Dedifferentiated amniotic fluid mesenchymal stem cell (primary cell): ENCODE measurements around the gene SLC16A2.
A peak's percentile ranks its signal among the peaks of the same experiment; 100 is the strongest.
"Not testable (repeated sequence)": the region's sequence is repeated elsewhere in the genome, so short reads cannot be mapped to it uniquely, and the experiment has no call there.

Experiments used
- DNase-seq: peaks from one replicate; pipeline ENCODE4 v3.0.0-alpha.2; 2016; ENCODE audit errors: extremely low spot score

Gene SLC16A2

DNA sequence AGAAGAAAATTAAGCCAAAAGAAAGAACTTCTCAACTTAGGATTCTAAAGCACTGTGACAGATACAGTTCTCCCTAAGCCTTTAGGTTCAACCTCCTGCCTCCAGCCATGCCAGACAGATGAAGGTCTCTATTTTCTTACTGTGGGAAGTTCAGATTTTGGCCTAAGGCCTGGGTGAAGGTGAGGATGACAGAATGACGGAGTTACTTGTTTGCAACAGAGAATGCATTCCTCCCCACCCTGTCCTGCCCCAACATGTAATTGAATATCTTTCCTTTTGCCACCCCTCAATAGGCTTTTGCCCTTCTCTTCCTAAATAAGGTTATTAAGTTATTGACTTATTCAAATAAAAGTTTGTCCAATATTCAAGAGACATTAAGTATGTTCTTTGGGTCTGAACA, 25.6 kb downstream of the SLC16A2 start:
- no peak for DNase-seq

GRCh38 chrX:74448669-74449068, 27.4 kb downstream of the SLC16A2 start:
- DNase-seq: no peak

DNA sequence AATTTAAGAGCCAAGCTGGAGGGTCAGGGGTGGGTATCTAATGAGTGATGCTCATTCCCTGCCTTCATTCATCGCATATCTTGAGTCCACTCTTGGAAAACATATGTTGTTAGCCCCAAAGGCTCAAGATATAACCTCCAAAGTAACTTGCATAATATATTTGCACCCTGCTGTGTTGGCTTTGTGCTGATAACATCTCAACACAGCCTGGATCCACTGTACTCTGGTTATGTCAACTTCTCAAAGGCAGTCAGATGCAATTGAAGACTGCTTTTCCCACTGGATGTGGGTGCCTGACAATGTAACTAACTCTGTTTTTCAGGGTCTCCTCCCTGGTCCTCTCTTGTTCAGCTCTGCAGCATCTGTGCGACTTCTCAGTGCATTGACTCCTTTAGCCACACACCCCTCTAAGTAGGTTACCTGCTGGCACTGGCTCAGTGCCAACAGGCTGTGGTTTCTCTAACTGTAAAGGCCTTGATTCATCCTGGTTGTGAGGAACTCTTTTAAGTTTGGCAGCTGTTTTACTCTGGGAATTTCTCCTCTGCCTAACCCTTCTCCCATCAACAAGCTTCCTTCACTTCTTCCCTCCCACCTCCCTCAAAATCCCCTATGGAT, 28.1 kb downstream of the SLC16A2 start:
- DNase-seq: no peak

DNA sequence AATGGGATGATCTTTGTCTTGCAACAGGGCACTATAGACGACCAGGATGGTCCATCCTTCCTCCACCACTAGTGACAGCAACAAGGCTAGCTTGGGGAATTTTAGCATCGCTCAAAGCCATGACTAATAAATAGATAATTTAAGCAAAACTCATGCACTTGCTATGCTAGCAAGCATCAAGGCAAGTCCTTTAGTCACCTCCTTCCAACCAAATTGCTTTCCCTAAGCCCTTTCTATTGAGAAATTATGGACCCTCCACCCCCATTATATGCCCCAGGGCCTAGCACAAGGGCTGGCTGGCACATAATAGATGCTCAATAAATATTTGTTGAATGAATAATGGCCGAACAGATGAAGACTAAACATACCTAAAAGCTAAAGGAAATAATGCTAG, 28.6 kb downstream of the SLC16A2 start:
- DNase-seq: no peak

DNA sequence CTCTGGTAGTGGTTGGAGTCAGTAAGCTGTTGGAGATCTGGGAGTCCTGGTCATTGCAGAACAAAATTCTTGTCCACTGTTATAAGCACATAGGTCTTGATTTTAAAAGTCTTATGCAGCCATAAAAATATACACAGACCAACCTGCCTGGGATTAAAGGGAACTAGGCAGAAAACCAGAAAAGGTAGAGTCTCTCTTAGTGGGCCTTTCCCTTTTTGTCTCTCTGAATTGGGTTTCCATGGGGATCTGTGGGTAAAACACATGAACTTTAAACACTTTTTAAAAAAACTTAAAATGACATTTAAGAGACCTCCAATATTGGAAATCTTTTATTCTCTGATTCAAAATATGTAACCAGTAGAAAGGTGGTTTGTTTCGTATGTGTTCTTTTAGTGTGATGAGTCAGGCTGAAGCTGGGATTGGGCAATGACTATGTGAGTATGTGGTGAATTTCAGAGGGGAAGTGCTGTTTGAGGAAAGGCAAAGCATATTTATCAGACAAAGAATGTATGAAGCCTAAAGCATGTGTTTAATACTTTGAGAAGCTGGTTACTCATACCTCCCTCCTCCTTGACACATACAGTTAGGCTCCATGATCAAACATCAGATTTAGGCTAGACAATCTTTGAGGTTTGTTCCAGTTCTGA, 29.6 kb downstream of the SLC16A2 start:
- DNase-seq: peak; percentile 69

DNA sequence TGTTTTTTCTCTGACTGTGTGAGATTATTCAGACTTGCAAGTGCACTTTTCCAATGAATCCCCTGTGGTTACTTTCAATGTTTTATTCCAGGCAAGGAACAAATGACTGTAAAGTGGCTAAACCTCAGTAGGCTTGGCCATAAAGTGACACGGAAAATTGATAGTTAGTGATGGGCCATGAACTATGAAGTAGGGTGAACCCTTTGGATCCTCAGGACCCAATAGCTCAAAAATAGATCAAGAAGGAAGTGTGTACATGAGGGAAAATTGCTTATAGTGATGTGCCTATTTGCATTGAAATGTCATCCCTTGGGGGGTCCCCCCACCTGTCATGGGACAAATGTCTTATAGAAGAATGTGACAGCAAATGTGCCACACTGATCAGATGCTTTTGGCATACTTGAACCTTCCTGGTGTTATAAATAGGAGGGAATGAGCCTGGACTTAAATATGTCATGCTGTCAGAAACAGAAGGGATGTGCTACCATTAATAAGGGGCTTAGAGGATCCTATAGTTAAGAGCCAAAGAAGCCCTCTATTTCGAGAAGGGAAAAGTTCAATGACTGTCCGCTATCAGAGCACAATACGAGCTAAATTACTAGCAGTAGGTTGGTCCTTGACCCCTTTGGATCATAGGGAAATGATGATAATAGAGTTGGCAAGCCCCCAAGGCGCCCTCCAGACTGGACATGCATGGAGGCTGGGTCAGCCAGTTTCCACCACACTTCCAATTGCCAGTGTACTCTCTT, 30.3 kb downstream of the SLC16A2 start:
- no peak for DNase-seq

- no peak for DNase-seq
Observed at GRCh38 chrX:74452199-74452481, 30.8 kb downstream of the SLC16A2 start.

DNA sequence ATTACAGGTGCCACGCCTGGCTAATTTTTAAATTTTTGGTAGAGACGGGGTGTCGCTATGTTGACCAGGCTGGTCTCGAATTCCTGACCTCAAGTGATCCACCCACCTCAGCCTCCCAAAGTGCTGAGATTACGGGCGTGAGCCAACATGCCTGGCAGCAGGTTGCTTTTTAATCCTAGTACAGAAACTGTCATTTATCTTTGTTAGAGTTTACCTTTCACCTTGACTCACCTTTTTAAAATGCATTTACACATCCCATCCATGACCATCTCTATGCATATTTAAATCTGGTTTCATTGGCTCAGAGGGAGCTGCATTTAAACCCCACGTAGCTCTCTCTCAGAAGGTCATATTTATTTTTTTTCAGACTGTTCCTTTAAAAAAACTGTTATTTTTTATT, 31.9 kb downstream of the SLC16A2 start:
- DNase-seq: no peak

DNA sequence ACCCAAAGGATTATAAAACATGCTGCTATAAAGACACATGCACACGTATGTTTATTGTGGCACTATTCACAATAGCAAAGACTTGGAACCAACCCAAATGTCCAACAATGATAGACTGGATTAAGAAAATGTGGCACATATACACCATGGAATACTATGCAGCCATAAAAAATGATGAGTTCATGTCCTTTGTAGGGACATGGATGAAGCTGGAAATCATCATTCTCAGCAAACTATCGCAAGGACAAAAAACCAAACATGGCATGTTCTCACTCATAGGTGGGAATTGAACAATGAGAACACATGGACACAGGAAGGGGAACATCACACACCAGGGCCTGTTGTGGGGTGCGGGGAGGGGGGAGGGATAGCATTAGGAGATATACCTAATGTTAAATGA, 32.9 kb downstream of the SLC16A2 start:
- not testable (repeated sequence) for DNase-seq

DNA sequence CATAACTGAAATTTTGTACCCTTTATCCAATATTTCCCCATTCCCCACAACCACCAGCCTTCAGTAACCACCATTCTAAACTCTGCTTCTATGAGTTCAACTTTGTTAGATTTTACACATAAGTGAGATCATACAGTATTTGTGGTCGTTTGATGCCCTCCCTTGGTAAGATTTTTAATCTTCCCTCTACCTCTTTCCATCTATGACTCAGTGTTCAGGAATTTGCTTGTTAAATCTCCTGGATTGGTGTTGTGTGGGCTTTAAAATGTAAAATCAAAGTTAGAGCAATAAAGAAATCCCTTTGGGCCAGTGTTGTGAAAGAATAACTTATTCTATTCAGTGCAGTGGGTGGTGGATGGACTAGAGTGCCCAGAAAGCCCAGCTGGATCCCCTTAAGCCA, 37.4 kb downstream of the SLC16A2 start:
- DNase-seq: peak; percentile 32

GRCh38 chrX:74461384-74461783, 40.1 kb downstream of the SLC16A2 start:
- DNase-seq: no peak

DNA sequence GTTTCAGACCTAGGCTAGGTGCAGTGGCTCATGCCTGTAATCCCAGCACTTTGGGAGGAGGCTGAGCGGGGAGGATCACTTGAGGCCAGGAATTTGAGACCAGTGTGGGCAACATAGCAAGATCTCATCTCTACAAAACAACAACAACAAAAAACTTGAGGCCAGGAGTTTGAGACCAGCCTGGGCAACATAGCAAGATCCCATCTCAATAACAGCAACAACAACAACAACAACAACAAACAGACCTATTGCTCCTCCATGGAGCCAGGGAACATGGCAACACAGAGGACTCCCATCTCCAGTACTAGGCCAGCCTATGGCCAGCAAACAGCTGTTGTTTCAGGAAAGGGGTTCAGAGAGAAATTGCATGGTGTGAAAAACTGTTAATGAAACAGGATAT, 43.4 kb downstream of the SLC16A2 start:
- no peak for DNase-seq

DNA sequence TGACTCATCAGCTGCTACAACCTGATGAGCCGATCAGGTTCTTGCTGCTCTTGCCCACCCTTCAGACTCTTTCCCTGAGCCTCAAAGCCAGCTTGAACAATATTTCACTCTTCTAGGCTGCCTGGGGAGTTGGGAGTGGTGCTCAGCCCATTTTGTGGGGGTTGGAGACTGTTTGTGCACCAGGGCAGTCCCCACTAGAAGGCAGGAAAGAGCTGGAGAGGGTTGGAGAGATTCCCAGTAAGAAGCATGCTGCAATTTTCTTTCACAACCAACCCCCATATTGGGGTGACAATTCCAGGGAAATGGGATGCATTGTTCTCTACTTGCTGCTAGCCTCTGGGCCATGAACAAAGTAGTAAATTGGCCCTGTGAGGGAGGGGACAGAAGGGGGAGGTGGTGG, 44.1 kb downstream of the SLC16A2 start:
- no peak for DNase-seq

DNA sequence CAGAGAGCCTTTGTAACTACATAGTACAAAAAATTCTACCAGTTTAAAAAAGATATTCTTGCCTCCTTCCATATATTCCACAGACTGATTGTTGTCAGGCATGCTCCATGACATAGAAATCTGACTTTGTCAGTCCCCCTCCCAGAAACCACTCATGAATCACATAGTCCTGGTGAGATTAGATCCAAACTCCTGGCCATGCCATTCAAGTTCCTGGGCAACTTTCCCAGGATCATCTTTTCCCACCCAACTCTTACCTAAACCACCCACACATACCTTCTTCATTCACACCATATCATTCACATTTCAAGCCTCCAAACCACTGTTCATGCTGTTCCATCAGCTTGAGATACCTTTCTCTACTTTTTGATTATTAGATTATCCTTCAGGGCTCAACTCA, 46.4 kb downstream of the SLC16A2 start:
- no peak for DNase-seq

DNA sequence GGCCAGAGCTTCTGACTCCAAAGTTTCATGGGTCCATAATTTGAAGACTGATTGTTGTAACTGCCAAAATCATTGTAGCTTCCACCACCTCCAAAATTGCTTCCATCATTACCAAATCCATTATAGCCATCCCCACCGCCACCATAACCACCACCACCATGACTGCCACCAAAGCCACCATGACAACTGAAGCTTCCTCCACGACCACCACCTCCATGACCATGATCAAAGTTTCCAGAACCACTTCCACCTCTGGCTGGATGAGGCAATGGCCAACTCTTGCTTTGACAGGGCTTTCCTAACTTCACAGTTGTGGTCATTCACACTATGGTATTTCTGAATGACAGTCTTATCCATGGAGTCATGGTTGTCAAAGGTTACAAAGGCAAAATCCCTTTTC, 51.8 kb downstream of the SLC16A2 start:
- DNase-seq: not testable (repeated sequence)

DNA sequence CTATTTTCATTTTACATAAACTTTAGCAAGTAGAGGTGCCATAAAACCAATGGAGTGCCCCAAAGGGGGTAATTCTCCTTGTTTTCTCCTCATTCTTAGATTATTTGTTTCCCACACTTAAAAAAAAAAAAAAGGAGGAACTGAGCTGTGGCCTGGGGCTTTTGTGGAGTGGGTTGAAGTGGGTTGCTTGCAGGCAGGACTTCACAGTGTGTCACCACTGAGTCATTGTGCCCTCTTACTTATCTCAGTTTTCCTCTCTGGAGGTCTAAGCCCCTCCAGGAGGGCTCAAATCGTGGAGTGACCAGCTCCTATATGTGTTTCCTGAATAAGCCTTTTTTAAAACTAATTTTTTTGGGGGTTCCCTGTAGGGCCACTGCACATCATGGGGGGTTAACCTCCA, 69.0 kb downstream of the SLC16A2 start:
- no peak for DNase-seq

GRCh38 chrX:74492720-74493201, 71.5 kb downstream of the SLC16A2 start:
- DNase-seq: no peak

DNA sequence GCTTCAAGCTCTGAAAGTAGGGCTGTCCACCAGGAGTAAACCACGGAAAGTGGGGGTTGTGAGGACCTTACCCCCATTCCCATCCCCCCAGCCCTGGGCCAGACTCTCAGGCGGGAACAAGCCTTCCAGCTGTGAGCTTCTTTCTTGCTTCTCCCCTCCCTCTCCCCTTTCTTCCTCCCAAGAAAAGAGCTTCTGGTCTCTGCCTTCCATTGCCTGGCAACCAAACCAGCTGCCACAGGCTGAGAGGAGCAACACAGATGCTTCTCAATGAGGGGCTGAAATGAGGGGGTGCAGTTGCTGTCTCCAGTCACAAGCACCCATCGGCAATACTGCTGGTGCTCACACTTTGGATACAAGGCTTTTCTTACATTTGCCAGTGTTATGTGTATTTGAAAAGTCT, 72.5 kb downstream of the SLC16A2 start:
- no peak for DNase-seq

- no peak for DNase-seq
Observed at GRCh38 chrX:74498924-74499323, 77.6 kb downstream of the SLC16A2 start.

GRCh38 chrX:74500067-74500466, 78.8 kb downstream of the SLC16A2 start:
- no peak for DNase-seq

GRCh38 chrX:74500555-74500954, 79.3 kb downstream of the SLC16A2 start:
- DNase-seq: no peak

DNA sequence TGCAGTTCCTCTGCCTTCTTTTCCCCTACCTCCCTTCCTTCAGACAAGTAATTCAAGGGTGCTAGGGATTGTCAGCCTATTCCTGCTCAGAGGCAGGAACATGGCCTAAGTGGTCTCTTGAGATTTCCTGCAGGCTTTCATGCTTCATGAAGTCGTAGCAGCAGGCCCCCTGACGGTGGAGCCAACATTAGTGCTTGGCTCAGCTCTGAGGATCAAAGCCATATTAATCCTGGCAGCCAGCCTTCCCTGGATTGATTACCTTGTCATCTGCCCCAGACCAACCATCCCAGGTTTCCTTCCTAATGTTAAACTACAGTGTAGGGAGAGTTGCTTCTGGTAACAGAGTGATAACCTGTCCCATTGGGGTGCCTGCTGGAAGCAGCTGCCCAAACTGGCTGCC, 84.1 kb downstream of the SLC16A2 start:
- DNase-seq: no peak
